Endothelial cell of umbilical vein (primary cell): ENCODE measurements around the gene CTTNBP2NL. TPM values are rescaled to one million over a fixed set of nuclear protein-coding genes. Genes with fewer than 3 reads are reported as not detected.

ENCODE experiments used
- BruUV-seq: library from RNA; stranded (reverse); fragments of 400-500 nt; replicated peaks from 2 replicates; lab custom pipeline; 2021; lab: Mats Ljungman, UMichigan
- CTCF ChIA-PET: fragments of 300-600, 350-600 bp; sonication (Branson Sonifier 250); formaldehyde crosslinking; loops from one replicate; lab custom pipeline; 2021; ENCODE audit warnings: antibody characterized with exemption, inconsistent platforms; lab: Charles Lee
- POLR2A ChIA-PET: fragments of 300-600, 350-600 bp; sonication (Branson Sonifier 250); formaldehyde crosslinking; loops from one replicate; lab custom pipeline; 2021; ENCODE audit warnings: antibody characterized with exemption, inconsistent platforms; lab: Charles Lee
- DNase-seq: peaks from one replicate; pipeline ENCODE4 v3.0.0-alpha.2; 2011; ENCODE audit warnings: low read depth, low spot score
- FAIRE-seq: peaks from 2 replicates; lab custom pipeline; 2011; peaks lifted over from hg19 to GRCh38; lab: Jason Lieb, UNC
- H2AFZ ChIP-seq: 2 replicates; pipeline ENCODE4 v1.6.0; 2012; ENCODE audit warnings: low read depth, low read length, control low read depth, inconsistent platforms
- H3K27ac ChIP-seq: 2 replicates; pipeline ENCODE4 v1.5.1; 2011; ENCODE audit warnings: low read depth, mild to moderate bottlenecking, control low read depth, low read length, moderate library complexity; ENCODE audit not compliant: insufficient read depth
- H3K27me3 ChIP-seq, 2 experiments: 2 replicates each; pipeline versions ENCODE4 v1.6.0 to v1.6.1; 2011; ENCODE audit warnings: low read length in 2 of 2, mixed read lengths in 1 of 2; ENCODE audit not compliant: control insufficient read depth in 2 of 2, insufficient read depth in 2 of 2
- H3K36me3 ChIP-seq, 2 experiments: 2 replicates in 1 of 2; 3 replicates in 1 of 2; pipeline ENCODE4 v1.5.1; 2011; ENCODE audit warnings: low read length in 2 of 2, mild to moderate bottlenecking in 1 of 2, moderate library complexity in 1 of 2; ENCODE audit not compliant: control insufficient read depth in 2 of 2, insufficient read depth in 2 of 2; ENCODE audit errors: extremely low read depth in 1 of 2
- H3K4me1 ChIP-seq: 3 replicates; pipeline ENCODE4 v1.5.1; 2011; ENCODE audit warnings: mild to moderate bottlenecking, low read length; ENCODE audit not compliant: control insufficient read depth, insufficient read depth; ENCODE audit errors: extremely low read depth
- H3K4me2 ChIP-seq: 2 replicates; pipeline ENCODE4 v1.6.1; 2011; ENCODE audit warnings: low read length, control low read depth, mixed read lengths; ENCODE audit not compliant: insufficient read depth
- H3K4me3 ChIP-seq, 3 experiments: fragments of 200-600 bp in 1 of 3; sonication (generic), shearing (Covaris generic) in 1 of 3; replicated peaks in 1 of 3; 2 replicates each; pipeline ENCODE4 v1.5.1; 2011 to 2016; ENCODE audit warnings: control low read depth in 3 of 3, low read length in 3 of 3, mild to moderate bottlenecking in 2 of 3, inconsistent platforms in 1 of 3, low read depth in 1 of 3, moderate library complexity in 1 of 3; ENCODE audit not compliant: insufficient read depth in 1 of 3
- H3K79me2 ChIP-seq: 2 replicates; pipeline ENCODE4 v1.6.0; 2012; ENCODE audit warnings: low read length, inconsistent platforms; ENCODE audit not compliant: control insufficient read depth, insufficient read depth
- H3K9ac ChIP-seq: replicated peaks from 2 replicates; pipeline ENCODE3; 2011; ENCODE audit warnings: low read length, control low read depth; ENCODE audit not compliant: insufficient read depth; ENCODE audit errors: extremely low read depth
- H3K9me1 ChIP-seq: replicated peaks from 3 replicates; pipeline ENCODE4 v1.6.0; 2011; ENCODE audit warnings: mild to moderate bottlenecking, low read length; ENCODE audit not compliant: control insufficient read depth, insufficient read depth; ENCODE audit errors: extremely low read depth
- H3K9me3 ChIP-seq: replicated peaks from 2 replicates; pipeline ENCODE4 v1.5.1; 2012; ENCODE audit warnings: low read length, inconsistent platforms; ENCODE audit not compliant: control insufficient read depth, insufficient read depth
- H4K20me1 ChIP-seq: replicated peaks from 2 replicates; pipeline ENCODE3; 2011; ENCODE audit warnings: mild to moderate bottlenecking, low read length; ENCODE audit not compliant: control insufficient read depth, insufficient read depth; ENCODE audit errors: extremely low read depth
- CTCF ChIP-seq, 2 donors: IDR thresholded peaks; 1 replicate in 1 of 2; 2 replicates in 1 of 2; pipeline ENCODE4 v1.5.1; 2011; ENCODE audit warnings: low read length in 2 of 2, mild to moderate bottlenecking in 2 of 2, moderate library complexity in 2 of 2, control low read depth in 1 of 2, inconsistent platforms in 1 of 2, low read depth in 1 of 2; ENCODE audit not compliant: insufficient read depth in 1 of 2; ENCODE audit errors: extremely low read depth in 1 of 2
- EZH2 ChIP-seq: IDR thresholded peaks from 2 replicates; pipeline ENCODE4 v1.6.1; 2012; ENCODE audit warnings: borderline replicate concordance, low read depth, mild to moderate bottlenecking, moderate library complexity, low read length, inconsistent platforms; ENCODE audit not compliant: severe bottlenecking
- FOS ChIP-seq: IDR thresholded peaks from 2 replicates; pipeline ENCODE4 v1.6.1; 2011; ENCODE audit warnings: mild to moderate bottlenecking, low read length, moderate library complexity, borderline replicate concordance; ENCODE audit not compliant: insufficient read depth
- GATA2 ChIP-seq: IDR thresholded peaks from 2 replicates; pipeline ENCODE4 v1.7.0; 2011; ENCODE audit warnings: low read depth, mild to moderate bottlenecking, moderate library complexity, mixed read lengths, low read length; ENCODE audit not compliant: insufficient read length, insufficient read depth
- JUN ChIP-seq: IDR thresholded peaks from 2 replicates; pipeline ENCODE4 v1.6.1; 2011; ENCODE audit warnings: borderline replicate concordance, low read depth; ENCODE audit not compliant: insufficient read length, insufficient read depth
- MAX ChIP-seq: IDR thresholded peaks from 2 replicates; pipeline ENCODE4 v1.6.1; 2011; ENCODE audit not compliant: insufficient read depth, insufficient read length
- MYC ChIP-seq: IDR thresholded peaks from one replicate; pipeline ENCODE4 v1.6.1; 2011; ENCODE audit warnings: mild to moderate bottlenecking, low read depth, low read length
- POLR2A ChIP-seq: IDR thresholded peaks from 2 replicates; pipeline ENCODE4 v1.6.1; 2012; ENCODE audit warnings: low read depth, mild to moderate bottlenecking, control low read depth, low read length
- POLR2AphosphoS5 ChIP-seq: IDR thresholded peaks from 2 replicates; pipeline ENCODE4 v1.6.1; 2012; ENCODE audit warnings: low read depth, mild to moderate bottlenecking, control low read depth, low read length, moderate library complexity; ENCODE audit not compliant: insufficient read depth
- dilution Hi-C: fragments of 300-500 bp; cut with MboI; formaldehyde crosslinking; loops from one replicate; pipeline ENCODE4 v1.15.0; 2019; ENCODE audit warnings: low sequenced_read_pairs; ENCODE audit not compliant: extremely low pct_ligation_motif_present
- intact Hi-C: fragments of 100-400 bp; cut with micrococcal nuclease; formaldehyde crosslinking; loops from one replicate; pipeline ENCODE4 v1.10.0; 2022
- polyA plus RNA-seq, 4 experiments: library from polyadenylated mRNA; depleted of rRNA in 3 of 4; stranded (reverse) in 3 of 4; unstranded in 1 of 4; fragments of >200 nt; gene quantifications; 2 replicates each; pipeline versions ENCODE4 v1.2.1 to v1.2.3, GENCODE V29; 2011 to 2012; ENCODE audit warnings: missing spikeins in 1 of 4
- total RNA-seq: library from RNA; stranded (reverse); gene quantifications from 2 replicates; pipeline ENCODE4 v1.2.3, GENCODE V29; 2021

CTTNBP2NL gene
- total and polyA plus RNA-seq, 2 donors (not counting 3 experiments of a cell fraction or from before 2014, with no cell fraction given) = 21.5 to 94.4 TPM

- no peak for DNase-seq
- TF ChIP-seq POLR2AphosphoS5 = no peak
- no peak for TF ChIP-seq MAX
- no peak for TF ChIP-seq EZH2
- TF ChIP-seq FOS = no peak
- no peak for TF ChIP-seq JUN
- no peak for TF ChIP-seq MYC
- no peak for TF ChIP-seq CTCF (IDR thresholded peaks at IDR 0.05; ENCODE audit: extremely low read depth in 1 of 2, insufficient read depth in 1 of 2, low read depth in 1 of 2, low read length in 2 of 2)
- no peak for TF ChIP-seq GATA2
- no peak for TF ChIP-seq POLR2A
- FAIRE-seq = no peak
- Histone ChIP-seq H3K4me3 (no peak overlapping the region), H3K36me3 (peaks cover 18 to 25% of the 10 kb centered on the region in 2 experiments), H3K9me1 (no peaks in the 10 kb centered on the region), H4K20me1 (no peaks in the 10 kb centered on the region), H3K9me3 (no peaks in the 10 kb centered on the region), H3K27ac (no peak overlapping the region), H3K27me3 (no peaks in the 10 kb centered on the region), H3K79me2 (peaks cover 19% of the 10 kb centered on the region), H2AFZ (no peak overlapping the region), H3K4me1 (peaks cover 25% of the 10 kb centered on the region), H3K4me2 (no peak overlapping the region), H3K9ac (no peak overlapping the region)
- intact Hi-C loops = no loop called here
- BruUV-seq = no TSS peak
- CTCF ChIA-PET = interaction anchor here (1.2 to 7.6 kb wide), 3 partner anchors 9 to 212 kb away, joined by 3 to 67 read pairs (median 5); no protein-coding TSS in a partner anchor
- dilution Hi-C loops = no loop called here
- POLR2A ChIA-PET = no interaction called here
Observed at GRCh38 chr1:112461200-112461871, 65.3 kb downstream of the CTTNBP2NL start.
